AG04449 (cell line): ENCODE measurements around the gene WDR62.
A peak's percentile ranks its signal among the peaks of the same experiment; 100 is the strongest.

ENCODE experiments used
- CTCF ChIA-PET: fragments of 350-600 bp; formaldehyde crosslinking; extraction: SDS; loops from one replicate; lab custom pipeline; 2021; ENCODE audit warnings: antibody characterized with exemption; lab: Yijun Ruan, JAX
- POLR2A ChIA-PET: fragments of 400-600, 350-600 bp; formaldehyde crosslinking; extraction: SDS; loops from one replicate; lab custom pipeline; 2020; ENCODE audit warnings: antibody characterized with exemption, inconsistent platforms; lab: Yijun Ruan, JAX
- DNase-seq: peaks from one replicate; pipeline ENCODE4 v3.0.0-alpha.2; 2010; ENCODE audit warnings: low read depth, low spot score
- H3K4me3 ChIP-seq: 2 replicates; pipeline ENCODE4 v1.5.1; 2011; ENCODE audit warnings: low read depth, mild to moderate bottlenecking, control low read depth, low read length
- CTCF ChIP-seq: IDR thresholded peaks from one replicate; pipeline ENCODE4 v1.5.1; 2011; ENCODE audit warnings: mild to moderate bottlenecking, moderate library complexity, low read length, control low read depth, inconsistent platforms; ENCODE audit not compliant: insufficient read depth; ENCODE audit errors: missing control alignments

Gene WDR62

GRCh38 chr19:36010402-36010801, 44.3 kb upstream of the WDR62 start:
- POLR2A ChIA-PET = no interaction called here
- CTCF ChIA-PET = interaction anchor here (0.9 to 1.3 kb wide), 2 partner anchors 110 to 160 kb away, joined by 3 to 4 read pairs; no protein-coding TSS in a partner anchor
- TF ChIP-seq CTCF = no peak
- no peak overlapping the region for H3K4me3 ChIP-seq
- DNase-seq = no peak

- CTCF ChIA-PET = interaction anchor here (0.9 to 1.7 kb wide), 5 partner anchors 8 to 17 kb away, joined by 3 to 6 read pairs (median 3); no protein-coding TSS in a partner anchor
- TF ChIP-seq CTCF = no peak
These were observed 41.3 kb upstream of the WDR62 start for GRCh38 chr19:36013280-36014011.

GRCh38 chr19:36014012-36014924, 40.4 kb upstream of the WDR62 start, which contains the start of gene ALKBH6:
ALKBH6 (minus strand) TSS chr19:36014213; CDS start chr19:36013397, 816 bp downstream.
- peak within 1 kb of the TSS; percentile 86 for H3K4me3 ChIP-seq
- ChIA-PET POLR2A (interaction anchor here (0.6 to 1.5 kb wide), 8 partner anchors 13 to 131 kb away, joined by 3 to 6 read pairs (median 3); partner anchors contain the start of genes POLR2I, SDHAF1 and THAP8), CTCF (interaction anchor here (0.7 to 1.7 kb wide), 5 partner anchors 9 to 20 kb away, joined by 3 to 6 read pairs (median 4); no protein-coding TSS in a partner anchor)
- peak; percentile 86 for DNase-seq
- no peak for TF ChIP-seq CTCF

More at GRCh38 chr19:36013280-36014011, 41.3 kb upstream of the WDR62 start:
- no peak for DNase-seq
- POLR2A ChIA-PET = interaction anchor here (0.6 to 1.5 kb wide), 6 partner anchors 18 to 101 kb away, joined by 3 to 6 read pairs (median 4); partner anchors contain the start of genes POLR2I, SDHAF1 and THAP8
- H3K4me3 ChIP-seq = peak overlapping the region; percentile 86

GRCh38 chr19:36019061-36019670, 35.5 kb upstream of the WDR62 start:
- H3K4me3 ChIP-seq = no peak overlapping the region
- TF ChIP-seq CTCF = no peak
- CTCF ChIA-PET = no interaction called here
- DNase-seq = no peak
- POLR2A ChIA-PET = interaction anchor here (0.7 kb wide), 1 partner anchor 25 kb away, joined by 4 read pairs; no protein-coding TSS in a partner anchor

GRCh38 chr19:36023432-36023831, 31.3 kb upstream of the WDR62 start:
- POLR2A ChIA-PET = no interaction called here
- no peak overlapping the region for H3K4me3 ChIP-seq
- no peak for DNase-seq
- CTCF ChIA-PET = interaction anchor here (0.6 kb wide), 1 partner anchor 56 kb away, joined by 3 read pairs; no protein-coding TSS in a partner anchor
- no peak for TF ChIP-seq CTCF
